Nephron (organoid): ENCODE results near the gene STAM.

Experiments
- H3K27ac Mint-ChIP-seq, 3 experiments: 2 replicates each; pipeline ENCODE4 v1.8.0; 2020; ENCODE audit warnings: mixed read lengths in 3 of 3, mild to moderate bottlenecking in 2 of 3, moderate library complexity in 1 of 3
- H3K27me3 Mint-ChIP-seq: 2 replicates; pipeline ENCODE4 v1.8.0; 2021; ENCODE audit warnings: low read depth, mild to moderate bottlenecking, moderate library complexity, mixed read lengths
- H3K36me3 Mint-ChIP-seq: 2 replicates; pipeline ENCODE4 v1.8.0; 2020; ENCODE audit warnings: low read depth, mixed read lengths
- H3K4me1 Mint-ChIP-seq: 2 replicates; pipeline ENCODE4 v1.8.0; 2020; ENCODE audit warnings: mixed read lengths
- H3K4me3 Mint-ChIP-seq, 3 experiments: 2 replicates each; pipeline ENCODE4 v1.8.0; 2020; ENCODE audit warnings: mild to moderate bottlenecking in 3 of 3, mixed read lengths in 3 of 3, moderate library complexity in 2 of 3
- H3K9me3 Mint-ChIP-seq: 2 replicates; pipeline ENCODE4 v1.8.0; 2020; ENCODE audit warnings: mixed read lengths
- CTCF ChIP-seq, 3 experiments: fragments of 200-600 bp; sonication (generic); IDR thresholded peaks; one replicate each; pipeline ENCODE4 v1.5.0; 2021; ENCODE audit warnings: antibody characterized with exemption in 3 of 3; ENCODE audit not compliant: unreplicated experiment in 3 of 3

STAM gene

GRCh38 chr10:17729630-17730029 lies 85.7 kb downstream of the STAM start:
- no peak overlapping the region for H3K27ac Mint-ChIP-seq
- H3K27me3 Mint-ChIP-seq = no peaks in the 10 kb centered on the region
- peaks cover 4% of the 10 kb centered on the region for H3K36me3 Mint-ChIP-seq
- H3K9me3 Mint-ChIP-seq = no peaks in the 10 kb centered on the region
- no peak overlapping the region for H3K4me3 Mint-ChIP-seq
- H3K4me1 Mint-ChIP-seq = no peaks in the 10 kb centered on the region
- no peak for TF ChIP-seq CTCF (IDR thresholded peaks at IDR 0.05; ENCODE audit: unreplicated experiment in 3 of 3)

GRCh38 chr10:17730667-17731066 lies 86.7 kb downstream of the STAM start:
- H3K27me3 Mint-ChIP-seq = no peaks in the 10 kb centered on the region
- H3K4me3 Mint-ChIP-seq = no peak overlapping the region
- H3K4me1 Mint-ChIP-seq = no peaks in the 10 kb centered on the region
- H3K36me3 Mint-ChIP-seq = peaks cover 1% of the 10 kb centered on the region
- H3K9me3 Mint-ChIP-seq = no peaks in the 10 kb centered on the region
- H3K27ac Mint-ChIP-seq = no peak overlapping the region
- no peak for TF ChIP-seq CTCF (IDR thresholded peaks at IDR 0.05; ENCODE audit: unreplicated experiment in 3 of 3)

DNA sequence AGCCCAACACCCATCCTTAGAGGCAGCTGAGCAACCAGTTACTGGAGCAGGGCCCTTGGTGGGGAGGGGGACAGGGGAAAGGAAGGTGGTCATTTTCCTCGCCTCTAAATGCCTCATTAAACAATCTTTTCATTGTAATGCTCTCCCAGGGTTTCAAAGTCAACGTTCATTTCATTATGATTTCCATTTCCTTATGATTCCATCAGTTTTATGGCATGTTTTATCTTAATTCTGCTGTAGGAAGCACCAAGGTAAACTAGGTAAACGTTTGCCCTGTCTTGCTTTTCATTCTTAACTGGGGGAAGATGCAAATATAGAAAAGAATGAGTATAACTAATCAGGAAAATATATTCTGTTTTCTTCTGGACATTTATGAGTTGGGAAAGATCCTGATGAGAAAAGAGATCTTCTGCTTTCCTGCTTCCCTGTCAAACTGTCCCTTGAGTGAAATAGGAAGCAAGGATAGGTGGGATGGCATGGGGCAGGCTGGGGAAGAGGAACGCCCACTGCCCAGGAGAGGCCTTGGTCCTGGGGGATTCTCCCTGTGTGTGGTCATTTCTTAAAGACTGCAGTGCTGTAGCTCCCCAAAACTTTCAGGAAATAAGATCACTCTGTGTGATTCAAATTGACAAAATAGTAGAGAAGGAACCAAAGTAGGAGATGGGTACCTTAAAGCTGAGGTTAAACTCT lies 87.5 kb downstream of the STAM start:
- Mint-ChIP-seq H3K9me3 (no peaks in the 10 kb centered on the region), H3K4me1 (no peaks in the 10 kb centered on the region), H3K27ac (no peak overlapping the region), H3K27me3 (no peaks in the 10 kb centered on the region), H3K4me3 (no peak overlapping the region), H3K36me3 (no peaks in the 10 kb centered on the region)
- no peak for TF ChIP-seq CTCF (IDR thresholded peaks at IDR 0.05; ENCODE audit: unreplicated experiment in 3 of 3)

DNA sequence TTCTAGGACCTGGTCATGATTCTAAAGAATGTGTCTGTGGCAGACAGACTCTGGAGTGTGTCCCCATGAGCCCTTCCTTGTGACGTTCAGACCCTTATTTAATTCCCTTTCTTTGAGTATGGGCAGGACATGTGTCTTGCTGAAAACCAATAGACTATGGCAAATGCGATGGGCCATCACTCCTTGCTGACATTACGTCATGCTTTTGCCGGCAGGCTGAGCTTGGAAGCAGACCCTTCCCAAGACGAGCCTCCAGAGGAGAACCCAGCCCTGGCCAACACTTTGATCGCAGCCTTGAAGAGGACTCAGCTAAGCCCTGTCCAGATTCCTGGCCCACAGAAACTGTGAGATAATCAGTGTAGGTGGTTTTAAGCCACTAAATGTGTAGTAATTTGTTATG lies 89.7 kb downstream of the STAM start:
- Mint-ChIP-seq H3K27me3 (no peaks in the 10 kb centered on the region), H3K27ac (no peak overlapping the region), H3K9me3 (no peaks in the 10 kb centered on the region), H3K4me1 (no peaks in the 10 kb centered on the region), H3K4me3 (no peak overlapping the region), H3K36me3 (no peaks in the 10 kb centered on the region)
- TF ChIP-seq CTCF (IDR thresholded peaks at IDR 0.05; ENCODE audit: unreplicated experiment in 3 of 3) = no peak

DNA sequence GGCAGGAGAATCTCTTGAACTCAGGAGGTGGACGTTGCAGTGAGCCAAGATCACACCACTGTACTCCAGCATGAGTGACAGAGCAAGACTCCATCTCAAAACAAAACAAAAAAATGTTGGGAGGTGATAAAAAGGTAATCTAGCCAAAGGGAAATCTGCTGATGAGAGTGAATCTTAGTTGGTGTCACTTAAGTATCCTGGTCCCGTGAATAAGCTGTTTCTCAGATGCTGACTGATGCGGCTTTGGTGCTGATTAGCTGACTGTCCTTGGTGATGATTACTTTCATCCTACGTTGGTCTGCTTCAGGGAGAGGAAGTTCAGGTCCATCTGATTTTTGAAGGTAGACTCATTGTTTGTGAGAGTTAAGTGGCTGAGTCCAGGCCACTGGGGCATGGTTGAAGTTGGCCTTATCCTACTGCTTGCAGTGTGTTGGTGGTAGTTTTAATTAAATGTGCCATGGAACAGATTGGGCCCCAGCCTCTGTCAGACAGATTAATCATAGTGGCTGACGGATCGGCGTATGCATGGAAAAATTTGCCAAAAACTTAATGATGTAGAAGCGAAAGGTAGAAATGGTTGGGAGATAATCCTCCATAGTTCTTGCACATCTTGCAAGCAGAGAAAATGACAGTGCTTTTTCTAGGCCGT lies 90.6 kb downstream of the STAM start:
- H3K27me3 Mint-ChIP-seq = no peaks in the 10 kb centered on the region
- H3K36me3 Mint-ChIP-seq = no peaks in the 10 kb centered on the region
- H3K4me3 Mint-ChIP-seq = no peak overlapping the region
- no peaks in the 10 kb centered on the region for H3K4me1 Mint-ChIP-seq
- H3K9me3 Mint-ChIP-seq = no peaks in the 10 kb centered on the region
- no peak overlapping the region for H3K27ac Mint-ChIP-seq
- no peak for TF ChIP-seq CTCF (IDR thresholded peaks at IDR 0.05; ENCODE audit: unreplicated experiment in 3 of 3)
